Measurements from ENCODE around the gene TFAM.

The TFAM gene

DNA sequence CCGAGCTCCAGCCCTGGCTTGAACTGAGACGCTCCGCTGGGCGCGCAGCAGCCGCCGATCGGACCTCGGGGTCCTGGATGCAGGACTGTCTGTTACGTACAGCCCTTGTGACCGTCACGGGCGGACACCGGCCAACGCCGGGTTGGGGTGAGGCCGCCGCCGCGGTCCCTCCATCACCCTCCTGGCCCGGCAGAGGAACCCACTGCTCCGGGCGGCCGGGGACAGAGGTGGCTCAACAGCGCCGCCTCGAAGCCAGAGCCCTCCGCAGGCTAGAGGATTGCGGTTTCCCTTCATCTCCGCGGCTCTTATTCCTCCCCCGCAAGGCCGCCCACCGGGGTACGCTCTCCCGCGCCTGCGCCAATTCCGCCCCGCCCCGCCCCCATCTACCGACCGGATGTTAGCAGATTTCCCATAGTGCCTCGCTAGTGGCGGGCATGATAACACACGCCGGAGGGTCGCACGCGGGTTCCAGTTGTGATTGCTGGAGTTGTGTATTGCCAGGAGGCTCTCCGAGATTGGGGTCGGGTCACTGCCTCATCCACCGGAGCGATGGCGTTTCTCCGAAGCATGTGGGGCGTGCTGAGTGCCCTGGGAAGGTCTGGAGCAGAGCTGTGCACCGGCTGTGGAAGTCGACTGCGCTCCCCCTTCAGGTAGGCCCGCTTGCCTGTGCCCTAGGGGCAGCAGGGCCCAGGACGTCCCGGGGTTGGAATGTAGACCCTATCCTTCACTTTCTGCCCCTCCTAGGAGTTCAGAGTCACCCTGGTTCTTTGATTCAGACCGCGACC lies at the start of gene TFAM:
Gene TFAM, plus strand, starts transcription at position 412 of the 785 bp plus-strand sequence. Its CDS starts 138 bp downstream, at position 550.
- DNase-seq, result peak; percentile 94

DNA sequence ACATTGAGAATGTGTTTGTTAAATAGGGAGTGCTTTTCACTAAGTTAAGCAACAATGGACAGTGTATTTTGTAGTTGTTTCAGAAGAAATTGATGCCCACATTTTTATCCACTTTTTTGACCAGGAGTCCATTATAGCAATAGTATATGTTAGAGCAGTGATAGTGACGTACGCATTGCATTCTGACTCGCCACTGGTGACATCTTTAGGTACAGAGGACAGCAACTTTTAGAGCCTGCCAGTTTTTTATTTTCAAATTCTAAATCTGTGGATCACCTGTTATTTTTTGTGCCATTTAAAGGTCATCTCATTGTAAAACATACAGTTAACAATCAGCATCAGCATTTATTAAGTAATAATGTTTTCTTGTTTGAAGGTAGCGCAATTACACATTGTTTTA lies 49.0 kb upstream of the TFAM start:
- DNase-seq, result no peak

DNA sequence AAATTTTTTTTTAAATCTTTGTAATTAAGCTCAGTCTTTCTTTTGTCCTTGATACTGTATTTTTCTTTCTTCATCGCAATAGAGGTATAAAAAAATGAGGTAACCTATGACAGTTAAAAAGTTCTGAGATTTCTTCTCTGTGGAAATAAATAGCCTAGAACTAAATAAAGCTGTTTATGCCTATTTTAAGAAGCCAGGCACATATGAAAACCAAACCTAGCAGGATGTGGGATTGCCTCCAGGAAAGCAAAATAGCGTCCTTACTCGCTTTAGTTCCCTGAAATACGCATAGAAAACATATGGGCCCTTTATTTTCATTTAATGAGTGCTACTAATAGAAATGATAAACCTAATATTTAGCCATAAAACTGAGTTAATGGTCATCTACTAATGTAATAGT lies 43.8 kb upstream of the TFAM start:
- no peak for DNase-seq

DNA sequence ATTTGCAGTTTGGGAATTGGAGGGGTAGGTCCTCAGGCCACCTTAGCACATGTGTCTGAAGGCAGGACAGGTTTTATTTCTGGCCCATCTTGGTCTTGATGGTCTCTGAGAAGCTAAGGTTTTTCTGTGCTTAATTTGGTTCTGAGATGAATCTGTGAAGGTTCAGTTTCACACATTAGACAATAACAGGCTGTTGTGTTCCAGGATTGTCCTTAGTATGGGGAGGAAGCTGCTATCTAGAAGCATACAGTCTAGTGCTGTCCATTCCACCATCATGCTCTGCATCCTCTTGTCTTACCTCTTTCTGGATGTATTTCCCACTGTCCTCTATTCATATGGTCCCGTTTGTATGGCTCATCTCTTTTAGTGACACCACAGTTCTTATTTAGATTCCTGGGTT lies 43.3 kb upstream of the TFAM start:
- no peak for DNase-seq

DNA sequence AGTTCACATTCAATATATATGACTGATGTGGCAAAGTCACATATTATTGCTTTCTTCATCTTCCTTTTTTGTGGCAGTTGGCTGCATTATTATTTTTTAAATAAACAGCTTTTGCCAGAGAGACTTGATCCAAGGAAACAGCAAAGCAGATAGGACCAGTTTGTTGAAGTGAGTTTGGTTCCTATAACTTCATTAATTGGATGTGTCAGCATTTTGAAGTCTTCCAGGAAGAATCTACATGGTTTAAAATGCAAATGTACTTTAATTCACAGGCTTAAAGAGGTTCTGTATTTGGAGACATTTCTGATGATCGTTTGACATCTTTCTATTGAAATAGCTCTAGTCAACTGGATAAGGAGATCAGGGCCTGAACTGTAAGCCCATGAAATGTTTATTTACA lies 37.2 kb upstream of the TFAM start:
- no peak for DNase-seq

DNA sequence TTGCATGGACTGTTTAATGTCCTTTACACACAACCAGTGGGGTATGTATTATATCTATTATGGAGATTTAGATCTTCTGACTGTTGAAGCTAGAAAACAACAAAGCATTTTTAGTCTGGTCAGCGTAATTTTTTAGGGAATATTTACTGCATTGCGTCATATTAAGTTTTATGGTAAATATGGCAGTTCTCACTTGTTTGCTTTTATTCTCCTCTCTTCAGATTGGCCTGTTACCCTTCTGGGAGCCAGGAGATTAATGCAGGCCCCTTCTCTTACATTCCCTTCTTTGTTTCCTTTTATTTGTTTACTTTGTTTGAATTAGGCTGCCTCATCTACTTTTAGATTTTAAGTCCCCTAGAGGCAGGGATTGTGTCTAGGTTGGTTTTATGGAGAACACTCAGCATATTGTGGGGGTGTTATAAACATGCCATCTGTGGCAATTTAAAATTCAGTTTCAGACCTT lies 36.6 kb upstream of the TFAM start:
- DNase-seq, result no peak

DNA sequence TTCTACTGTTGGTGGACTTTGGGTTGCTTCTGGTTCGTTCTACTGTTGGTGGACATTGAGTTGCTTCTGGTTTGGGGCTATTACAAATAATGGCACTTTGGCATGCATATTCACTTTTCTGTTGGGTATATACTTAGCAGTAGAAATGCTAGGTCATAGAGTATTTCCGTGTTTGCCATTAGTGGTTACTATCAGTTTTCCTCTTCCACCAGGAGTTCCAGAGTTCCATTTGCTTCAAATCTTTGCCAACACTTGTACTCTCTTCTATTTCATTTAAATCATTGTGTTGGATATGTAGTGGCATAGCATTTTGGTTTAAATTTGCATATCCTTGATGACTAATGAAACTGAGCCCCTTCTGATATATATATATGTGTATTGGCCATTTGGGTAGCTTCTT lies 35.2 kb upstream of the TFAM start:
- DNase-seq, result no peak

DNA sequence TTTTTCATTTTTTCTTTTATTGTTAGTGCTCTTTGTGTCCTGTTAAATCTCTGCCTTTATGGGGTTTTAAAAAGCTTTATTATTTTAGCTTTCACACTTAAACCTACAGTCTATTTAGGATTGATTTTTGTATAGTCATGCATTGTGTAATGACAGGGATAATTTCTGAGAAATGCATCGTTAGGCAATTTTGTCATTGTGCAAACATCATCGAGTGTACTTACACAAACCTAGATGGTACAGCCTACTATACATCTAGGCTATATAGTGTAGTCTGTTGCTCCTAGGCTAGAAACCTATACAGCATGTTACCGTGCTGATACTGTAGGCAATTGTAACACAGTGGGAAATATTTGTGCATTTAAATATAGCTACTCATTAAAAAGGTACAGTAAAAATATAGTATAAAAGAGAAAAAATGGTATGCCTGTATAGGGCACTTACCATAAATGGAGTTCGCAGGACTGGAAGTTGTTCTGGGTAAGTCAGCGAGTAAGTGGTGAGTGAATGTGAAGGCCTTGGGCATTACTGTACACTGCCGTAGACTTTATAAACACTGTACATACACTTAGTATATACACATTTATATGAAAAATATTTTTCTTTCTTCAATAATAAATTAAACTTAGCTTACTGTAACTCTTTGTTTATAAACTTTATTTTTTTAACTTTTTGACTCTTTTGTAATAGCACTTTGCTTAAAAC lies 34.4 kb upstream of the TFAM start:
- no peak for DNase-seq

DNA sequence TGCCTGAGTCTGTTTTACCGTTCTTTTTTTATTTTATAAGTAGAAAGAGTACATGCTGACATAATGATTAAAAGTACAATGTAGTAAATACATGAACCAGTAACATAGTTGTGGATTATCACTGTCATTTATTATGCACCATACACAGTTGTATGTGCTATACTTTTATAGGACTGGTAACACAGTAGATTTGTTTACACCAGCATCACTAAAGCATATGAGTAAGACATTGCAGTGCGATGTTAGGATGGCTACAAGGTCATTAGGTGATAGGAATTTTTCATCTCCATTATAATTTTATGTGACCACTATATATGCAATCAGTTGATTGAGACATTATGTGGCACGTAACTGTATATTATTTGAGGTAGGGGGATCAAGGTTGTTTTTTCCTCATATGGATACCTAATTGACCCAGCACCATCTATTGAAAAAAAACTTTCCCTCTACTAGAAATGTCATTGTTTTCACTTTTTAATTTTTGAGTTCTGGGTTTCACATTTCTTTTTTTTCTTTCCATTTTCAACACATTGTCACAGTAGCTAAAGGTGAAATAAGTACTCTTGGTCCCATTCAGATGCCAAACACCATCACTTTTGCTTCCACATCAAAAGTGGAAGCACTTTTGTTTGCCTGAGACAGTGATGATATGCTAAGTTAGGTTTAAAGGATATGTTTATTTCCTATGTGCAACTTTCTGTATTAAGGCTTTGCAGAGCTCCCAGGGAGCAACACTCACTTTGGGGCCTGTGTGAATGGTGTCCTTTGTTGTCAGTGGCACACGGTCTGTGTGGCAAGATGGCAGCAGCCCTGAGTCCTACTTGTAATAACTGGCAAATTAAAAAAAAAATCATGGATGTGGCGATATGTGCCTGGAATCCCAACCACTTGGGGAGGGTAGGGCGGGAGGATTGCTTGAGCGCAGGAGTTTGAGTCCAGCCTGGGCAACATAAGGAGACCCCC lies 33.3 kb upstream of the TFAM start:
- no peak for DNase-seq

DNA sequence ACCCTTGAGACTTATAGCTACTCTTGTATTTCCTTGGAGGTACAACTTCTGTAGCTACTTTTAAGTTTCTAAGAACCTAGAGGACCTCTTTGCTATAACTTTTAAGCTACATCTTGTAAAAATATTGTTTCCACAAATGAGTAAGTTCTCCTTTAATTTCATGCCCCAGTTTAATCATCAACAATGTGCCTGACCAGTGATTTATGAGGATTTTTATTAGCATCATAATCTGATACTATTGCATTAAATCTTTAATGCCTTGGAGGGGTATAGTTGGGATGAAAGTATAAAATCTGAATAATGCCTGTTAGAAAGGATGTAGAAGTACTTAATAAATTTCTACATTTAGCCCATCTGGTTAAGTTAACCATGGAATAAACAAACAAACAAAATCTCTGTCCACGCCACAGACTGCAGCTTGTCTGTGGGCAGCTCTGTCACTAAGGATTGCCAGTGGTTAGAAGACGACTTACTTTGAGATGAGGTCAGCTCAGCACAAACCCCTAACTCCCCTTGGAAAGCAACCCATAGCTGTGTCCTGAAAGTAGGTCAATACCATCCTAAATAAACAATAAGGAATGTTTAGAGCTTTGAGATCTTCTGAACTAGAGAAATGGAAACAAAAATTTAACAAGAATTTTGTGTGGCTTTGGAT lies 32.1 kb upstream of the TFAM start:
- no peak for DNase-seq

DNA sequence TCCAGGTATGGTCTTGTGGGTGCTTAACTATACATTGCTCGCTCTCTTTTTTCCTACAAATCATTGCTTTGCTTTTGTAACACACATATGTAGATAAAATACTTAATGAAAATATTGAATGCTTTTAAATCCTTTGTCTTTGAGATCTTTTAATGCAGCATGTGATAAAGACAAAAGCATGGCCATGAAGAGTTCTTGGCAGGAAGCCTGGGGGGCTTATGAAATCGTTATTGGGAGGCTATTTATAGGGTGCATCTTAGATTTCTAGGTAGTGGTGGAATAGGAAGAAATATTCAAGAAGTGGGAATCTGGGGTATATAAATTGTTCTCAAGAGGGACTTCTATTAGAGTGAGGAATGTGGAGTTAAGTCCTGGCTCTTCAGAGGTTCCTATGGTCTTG lies 28.5 kb upstream of the TFAM start:
- no peak for DNase-seq

DNA sequence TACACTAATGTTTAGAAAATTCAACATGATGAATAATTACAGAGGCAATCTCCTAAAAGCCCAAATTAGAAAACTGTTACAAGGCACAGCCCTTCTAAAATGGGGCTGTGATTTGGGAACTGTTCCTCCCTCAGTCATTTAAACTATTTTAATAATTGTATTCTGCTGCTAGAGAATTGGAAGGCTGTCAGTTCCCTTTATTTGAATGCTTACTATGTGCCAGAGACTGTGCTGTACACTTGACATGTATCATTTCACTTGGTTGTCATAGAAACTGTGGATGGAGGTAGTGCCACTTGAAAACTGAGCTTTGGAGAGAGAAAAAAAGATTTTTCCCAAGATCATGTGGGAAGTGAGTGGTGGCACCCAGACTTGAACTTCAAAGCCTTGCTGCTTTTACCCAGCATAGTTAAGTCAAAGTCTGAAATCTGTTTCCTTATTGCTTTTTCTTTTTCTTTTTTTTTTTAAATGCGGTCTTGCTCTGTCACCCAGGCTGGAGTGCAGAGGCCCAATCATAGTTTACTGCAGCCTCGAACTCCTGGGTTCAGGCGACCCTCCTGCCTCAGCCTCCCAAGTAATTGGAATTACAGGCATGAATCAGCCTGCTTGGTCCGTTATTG lies 26.8 kb upstream of the TFAM start:
- no peak for DNase-seq

DNA sequence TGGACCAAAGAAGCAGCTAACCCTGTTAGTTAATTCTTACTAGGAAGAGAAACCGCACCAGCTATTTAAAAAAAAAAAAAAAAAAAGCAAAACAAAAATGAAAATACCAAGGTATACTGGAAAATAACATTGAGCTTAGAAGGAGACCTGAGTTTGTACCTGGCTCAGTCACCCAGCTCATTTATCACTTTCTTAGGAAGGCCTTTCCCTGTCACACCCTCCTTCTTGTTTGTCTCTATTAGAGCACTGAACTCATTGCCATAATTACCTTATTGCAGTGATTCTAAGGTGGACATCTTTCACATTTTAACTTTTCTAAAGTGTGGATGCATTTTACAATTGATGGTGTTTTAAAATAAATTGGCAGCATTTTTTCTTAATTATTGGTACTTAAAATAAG lies 26.3 kb upstream of the TFAM start:
- DNase-seq, result no peak

DNA sequence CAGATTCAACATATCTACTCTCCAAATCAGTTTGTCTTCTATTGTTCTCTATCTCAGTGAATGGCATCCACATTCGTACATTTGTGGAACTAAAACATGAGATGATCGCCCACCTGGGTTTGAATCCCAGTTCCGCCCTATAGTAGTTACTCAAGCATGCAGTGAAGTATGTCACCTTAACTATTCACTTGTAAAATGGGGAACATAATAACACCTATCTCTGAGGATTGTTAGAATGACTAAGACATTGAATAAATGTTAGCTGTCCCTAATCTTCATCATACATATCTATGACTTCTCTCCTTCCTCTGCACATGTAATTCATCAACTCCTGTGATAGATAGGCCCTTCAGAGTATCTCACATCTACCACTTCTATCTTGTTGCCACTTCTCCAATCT lies 25.7 kb upstream of the TFAM start:
- DNase-seq, result no peak

DNA sequence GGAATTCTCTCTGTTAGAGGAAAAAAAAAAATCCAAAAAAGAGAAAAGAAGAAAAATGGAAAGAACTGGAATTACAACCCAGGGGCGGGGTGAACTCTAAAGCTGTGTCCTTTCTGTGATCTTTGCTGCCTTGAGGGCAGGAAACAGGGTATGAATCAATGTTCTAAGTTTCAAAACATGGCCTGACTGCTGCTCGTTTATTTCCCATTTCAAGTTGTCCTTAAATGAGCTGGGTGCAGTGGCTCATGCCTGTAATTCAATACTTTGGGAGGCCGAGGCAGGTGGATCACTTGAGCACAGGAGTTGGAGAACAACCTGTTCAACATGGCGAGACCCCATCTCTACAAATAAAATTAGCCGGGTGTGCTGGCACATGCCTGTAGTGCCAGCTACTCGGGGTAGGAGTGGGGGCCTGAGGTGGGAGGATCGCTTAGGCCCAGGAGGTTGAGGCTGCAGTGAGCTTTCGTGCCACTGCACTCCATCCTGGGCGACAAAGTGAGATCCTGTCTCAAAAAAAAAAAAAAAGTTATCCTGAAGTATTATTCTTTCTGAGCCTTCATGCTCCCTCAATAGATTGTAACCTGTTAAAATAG lies 24.7 kb upstream of the TFAM start:
- DNase-seq, result no peak

DNA sequence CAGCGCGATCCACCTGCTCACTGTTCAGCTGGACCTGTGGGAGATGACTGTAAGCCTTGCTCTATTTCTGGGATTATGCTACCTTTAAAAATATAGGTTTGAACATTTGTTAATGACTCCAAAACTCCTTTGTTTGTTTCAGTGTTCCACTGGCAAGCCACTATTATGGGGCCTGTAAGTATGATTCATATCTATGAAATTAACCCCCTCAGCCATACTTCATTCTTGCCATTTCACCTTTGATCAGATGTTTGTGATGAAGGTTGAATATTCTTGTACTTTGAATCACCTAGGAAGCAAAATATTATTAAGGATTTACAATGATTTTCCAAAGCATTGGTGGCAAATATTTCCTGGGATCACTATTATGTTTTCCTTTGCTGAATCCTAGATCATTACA lies 23.9 kb upstream of the TFAM start:
- DNase-seq, result no peak

DNA sequence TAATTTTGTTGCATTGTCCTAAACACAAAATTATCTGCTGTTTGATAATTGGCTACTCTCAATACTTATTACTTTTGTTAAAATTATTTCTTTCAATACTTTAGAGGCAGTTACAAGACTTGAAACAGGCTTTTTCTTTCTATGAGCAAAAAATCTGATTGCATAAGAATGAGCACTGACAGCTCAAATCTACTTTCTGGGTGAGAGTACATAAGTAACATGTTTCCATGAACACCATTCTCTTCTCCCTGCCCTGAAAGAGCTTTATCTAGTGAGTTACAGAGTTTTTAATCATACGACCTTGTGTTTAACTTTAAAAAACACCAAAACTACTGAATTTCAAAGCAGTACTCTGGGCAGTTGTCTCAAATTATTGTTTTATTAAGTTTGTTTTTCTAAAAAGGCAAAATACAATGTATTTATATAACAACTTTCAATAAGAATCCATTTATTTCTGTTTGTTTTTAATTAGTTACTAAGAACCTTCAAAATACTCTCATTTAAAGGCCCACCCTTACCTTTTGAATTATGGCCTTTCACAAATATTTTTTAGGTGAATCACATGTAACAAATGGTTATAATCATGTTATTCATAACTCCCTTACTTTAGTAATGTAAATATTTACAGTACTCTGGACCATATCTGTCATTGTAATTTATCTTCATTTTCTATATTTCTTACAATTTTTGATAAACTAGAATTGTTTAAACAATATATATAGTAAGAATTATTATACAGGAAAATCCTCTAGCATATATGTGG lies 23.0 kb upstream of the TFAM start:
- DNase-seq, result no peak

DNA sequence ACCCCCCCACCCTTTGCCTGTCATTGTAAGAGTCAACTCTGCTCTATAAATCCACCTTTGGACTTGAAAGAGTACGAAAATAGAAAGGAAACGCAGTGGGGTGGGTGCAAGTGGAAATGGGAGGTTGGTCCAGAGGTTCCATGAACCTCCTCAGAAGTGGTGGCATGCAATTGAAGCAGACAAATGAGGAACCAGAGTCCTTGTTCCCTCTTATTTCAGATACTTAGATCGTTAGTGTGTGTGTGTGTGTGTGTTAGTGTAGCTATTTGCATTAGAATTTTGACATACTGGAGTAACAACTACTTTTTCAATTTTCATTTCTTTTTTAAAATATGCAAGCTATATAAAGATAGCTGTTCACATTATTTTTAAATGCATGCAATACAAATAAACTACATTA lies 18.1 kb upstream of the TFAM start:
- no peak for DNase-seq

DNA sequence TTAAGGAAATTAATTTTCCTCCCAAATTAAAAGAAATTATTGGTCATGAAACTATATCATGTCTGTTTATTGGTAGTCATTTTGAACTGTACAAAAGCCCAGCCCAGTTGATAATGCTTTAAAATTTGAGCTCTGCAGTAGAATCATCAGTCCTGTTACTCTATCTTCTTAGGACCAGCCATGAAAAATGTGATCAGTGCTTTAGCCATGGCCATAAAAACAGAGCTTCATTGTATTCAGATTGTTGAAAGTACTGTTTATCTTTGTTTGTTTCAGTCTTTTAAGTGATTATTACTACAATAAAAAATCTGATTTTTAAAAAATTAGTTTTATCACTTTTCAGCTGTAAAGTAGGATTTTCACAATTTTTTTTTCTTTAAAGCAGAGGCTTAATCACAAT lies 13.7 kb upstream of the TFAM start:
- DNase-seq, result no peak

DNA sequence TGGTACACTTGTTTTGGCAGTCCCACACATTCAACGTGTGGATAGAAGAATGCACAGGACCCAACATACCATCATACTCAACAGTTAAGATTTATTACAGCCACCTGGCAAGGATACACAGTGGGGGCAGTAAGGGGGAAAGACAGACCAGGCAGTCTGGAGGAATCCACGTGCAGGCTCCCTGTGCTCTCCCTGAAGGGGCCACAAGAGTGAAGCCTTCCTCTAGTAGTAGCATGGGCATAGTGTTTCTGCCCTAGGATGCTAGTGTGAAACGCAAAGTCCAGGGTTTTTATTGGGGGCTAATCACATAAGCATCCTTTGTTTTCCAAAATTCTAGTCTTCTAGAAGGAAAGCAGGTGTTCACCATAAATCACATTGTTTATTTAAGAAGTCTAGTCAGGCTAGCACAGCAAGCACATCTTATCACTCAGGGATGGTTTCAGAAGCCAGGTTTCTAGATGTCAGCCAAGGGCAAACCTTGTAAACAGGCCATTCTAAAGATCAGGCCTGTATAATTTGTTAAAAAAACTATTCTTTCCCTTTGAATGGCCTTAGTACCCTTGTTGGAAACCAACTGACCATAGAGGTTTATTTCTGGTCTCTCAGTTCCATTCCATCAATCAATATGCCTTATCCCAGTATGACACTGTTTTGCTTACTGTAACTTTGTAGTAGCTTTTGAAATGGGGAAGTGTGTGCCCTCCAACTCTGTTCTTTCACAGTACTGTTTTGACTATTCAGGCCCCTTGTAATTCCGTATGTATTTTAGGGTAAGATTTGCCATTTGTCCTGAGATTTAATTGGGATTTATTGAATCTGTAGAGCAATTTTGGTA lies 12.4 kb upstream of the TFAM start:
- no peak for DNase-seq
